ENCODE data around the gene ATP6V1A.
A peak's percentile ranks its signal among the peaks of the same experiment; 100 is the strongest.

ATP6V1A gene

DNA sequence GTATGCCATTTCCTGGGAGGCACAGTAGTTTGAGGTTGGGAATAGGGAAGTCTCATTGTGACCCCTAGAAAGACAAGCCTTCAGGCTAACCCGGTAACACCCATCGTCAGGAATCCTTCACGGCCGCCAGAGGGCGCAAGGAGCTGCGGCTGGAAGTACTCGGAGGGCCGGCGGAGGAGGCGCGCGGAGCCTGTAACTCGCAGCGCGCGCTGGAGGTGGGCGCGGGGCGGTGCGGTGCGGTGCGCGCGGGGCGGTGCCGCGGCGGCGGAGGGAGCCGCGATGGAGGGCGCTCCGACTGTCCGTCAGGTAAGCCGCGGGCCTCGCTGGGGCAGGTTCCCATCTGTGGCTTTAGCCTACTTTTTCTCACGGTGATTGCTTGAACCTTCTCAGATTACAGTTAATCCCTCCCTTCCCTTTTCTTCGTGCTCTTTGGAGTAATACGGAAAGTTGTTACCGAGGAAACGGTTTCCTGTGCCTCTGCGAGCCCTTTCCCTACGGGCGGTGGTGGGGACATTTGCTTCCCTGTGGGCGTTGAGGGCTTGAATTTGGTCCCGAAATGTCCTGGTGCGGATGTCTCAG lies 91.9 kb downstream of the ATP6V1A start, which contains the start of gene GRAMD1C:
Gene GRAMD1C (plus strand): TSS at position 158 of the 579 bp plus-strand sequence. CDS start 122 bp downstream, at position 280.
- Histone ChIP-seq H3K27me3 (ENCODE audit: insufficient read depth, low read depth) (no peaks in the 10 kb centered on the region), H3K79me2 (ENCODE audit: insufficient read depth, low read depth) (no peaks in the 10 kb centered on the region), H3K4me2 (peak within 1 kb of the TSS; percentile 59), H3K36me3 (ENCODE audit: insufficient read depth) (no peaks in the 10 kb centered on the region), H3K27ac (no peak within 1 kb of the TSS), H3K9ac (peak within 1 kb of the TSS; percentile 15; the same call in 1 of the 2 replicates), H3K4me1 (ENCODE audit: low read depth, poor library complexity, severe bottlenecking) (peaks cover 4% of the 10 kb centered on the region), H4K20me1 (ENCODE audit: insufficient read depth) (no peaks in the 10 kb centered on the region), H3K4me3 (IDR thresholded peaks at IDR 0.05; ENCODE audit: insufficient read depth, low read depth, low read length) (peak within 1 kb of the TSS; percentile 67), H2AFZ (ENCODE audit: low read depth) (peak within 1 kb of the TSS; percentile 94)
- TF ChIP-seq, protein P1, sequence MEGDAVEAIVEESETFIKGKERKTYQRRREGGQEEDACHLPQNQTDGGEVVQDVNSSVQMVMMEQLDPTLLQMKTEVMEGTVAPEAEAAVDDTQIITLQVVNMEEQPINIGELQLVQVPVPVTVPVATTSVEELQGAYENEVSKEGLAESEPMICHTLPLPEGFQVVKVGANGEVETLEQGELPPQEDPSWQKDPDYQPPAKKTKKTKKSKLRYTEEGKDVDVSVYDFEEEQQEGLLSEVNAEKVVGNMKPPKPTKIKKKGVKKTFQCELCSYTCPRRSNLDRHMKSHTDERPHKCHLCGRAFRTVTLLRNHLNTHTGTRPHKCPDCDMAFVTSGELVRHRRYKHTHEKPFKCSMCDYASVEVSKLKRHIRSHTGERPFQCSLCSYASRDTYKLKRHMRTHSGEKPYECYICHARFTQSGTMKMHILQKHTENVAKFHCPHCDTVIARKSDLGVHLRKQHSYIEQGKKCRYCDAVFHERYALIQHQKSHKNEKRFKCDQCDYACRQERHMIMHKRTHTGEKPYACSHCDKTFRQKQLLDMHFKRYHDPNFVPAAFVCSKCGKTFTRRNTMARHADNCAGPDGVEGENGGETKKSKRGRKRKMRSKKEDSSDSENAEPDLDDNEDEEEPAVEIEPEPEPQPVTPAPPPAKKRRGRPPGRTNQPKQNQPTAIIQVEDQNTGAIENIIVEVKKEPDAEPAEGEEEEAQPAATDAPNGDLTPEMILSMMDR (conservative IDR thresholded peaks at IDR 0.05; ENCODE audit: low read depth, low read length), result peak; percentile 84

DNA sequence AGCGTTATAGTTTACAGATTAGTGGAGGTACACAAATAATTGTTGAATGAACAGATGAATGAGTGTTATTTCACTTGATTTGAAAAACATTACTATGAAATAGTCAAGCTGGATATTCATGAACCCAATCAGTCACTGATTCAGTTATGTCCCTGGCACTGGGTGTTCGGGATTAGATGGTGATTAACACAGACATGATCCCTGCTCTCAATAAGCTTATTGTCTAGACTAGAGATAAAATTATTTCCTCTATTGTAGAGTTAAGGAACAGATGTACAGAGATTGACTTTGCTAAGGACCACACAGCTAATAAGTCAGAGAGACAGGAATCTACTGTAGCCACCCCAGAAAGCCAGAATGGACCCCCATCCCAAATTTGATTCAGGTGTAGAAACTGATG lies 92.7 kb downstream of the ATP6V1A start:
- peak overlapping the region; percentile 94 for H2AFZ ChIP-seq (ENCODE audit: low read depth)
- H3K36me3 ChIP-seq (ENCODE audit: insufficient read depth), result no peaks in the 10 kb centered on the region
- H3K4me1 ChIP-seq (ENCODE audit: low read depth, poor library complexity, severe bottlenecking), result peaks cover 4% of the 10 kb centered on the region
- no peak overlapping the region for H3K9ac ChIP-seq
- TF ChIP-seq, protein P1 (conservative IDR thresholded peaks at IDR 0.05; ENCODE audit: low read depth, low read length), result no peak
- no peaks in the 10 kb centered on the region for H4K20me1 ChIP-seq (ENCODE audit: insufficient read depth)
- H3K4me3 ChIP-seq (IDR thresholded peaks at IDR 0.05; ENCODE audit: insufficient read depth, low read depth, low read length), result no peak overlapping the region
- H3K4me2 ChIP-seq, result peak overlapping the region; percentile 59
- no peaks in the 10 kb centered on the region for H3K27me3 ChIP-seq (ENCODE audit: insufficient read depth, low read depth)
- no peak overlapping the region for H3K27ac ChIP-seq
- no peaks in the 10 kb centered on the region for H3K79me2 ChIP-seq (ENCODE audit: insufficient read depth, low read depth)

DNA sequence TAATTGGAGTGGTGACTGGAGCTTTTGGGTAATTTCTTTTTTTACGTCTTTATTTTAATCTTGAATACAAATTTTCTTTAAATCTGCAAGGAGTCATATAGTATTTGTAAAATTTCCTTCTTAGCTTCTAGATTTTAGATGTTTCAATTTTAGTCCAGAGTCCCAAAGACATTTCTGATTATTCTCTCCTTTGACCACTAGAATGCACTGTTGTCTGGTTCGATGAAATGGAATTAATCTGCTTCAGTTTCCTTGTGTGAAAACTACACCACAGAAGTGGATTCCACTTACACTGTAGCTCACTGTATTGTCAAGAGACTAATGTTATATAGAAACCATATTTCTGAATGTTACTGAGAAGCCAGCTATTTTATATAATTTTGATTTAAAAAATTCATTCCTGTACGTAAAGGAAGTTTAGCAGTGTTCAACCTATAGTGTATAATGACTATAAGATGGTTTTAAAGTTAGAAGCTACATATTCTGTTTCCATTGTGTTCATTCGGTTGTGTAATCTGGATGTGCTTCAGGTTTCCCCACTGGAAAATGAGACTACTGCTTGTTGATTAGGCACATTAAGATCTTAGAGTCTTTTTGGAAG lies 97.9 kb downstream of the ATP6V1A start:
- H3K36me3 ChIP-seq (ENCODE audit: insufficient read depth), result no peaks in the 10 kb centered on the region
- TF ChIP-seq, protein P1 (conservative IDR thresholded peaks at IDR 0.05; ENCODE audit: low read depth, low read length), result peak; percentile 72
- no peak overlapping the region for H2AFZ ChIP-seq (ENCODE audit: low read depth)
- no peak overlapping the region for H3K27ac ChIP-seq
- H3K4me2 ChIP-seq, result no peak overlapping the region
- no peaks in the 10 kb centered on the region for H3K79me2 ChIP-seq (ENCODE audit: insufficient read depth, low read depth)
- no peaks in the 10 kb centered on the region for H3K4me1 ChIP-seq (ENCODE audit: low read depth, poor library complexity, severe bottlenecking)
- H3K4me3 ChIP-seq (IDR thresholded peaks at IDR 0.05; ENCODE audit: insufficient read depth, low read depth, low read length), result no peak overlapping the region
- no peaks in the 10 kb centered on the region for H4K20me1 ChIP-seq (ENCODE audit: insufficient read depth)
- H3K27me3 ChIP-seq (ENCODE audit: insufficient read depth, low read depth), result no peaks in the 10 kb centered on the region
- no peak overlapping the region for H3K9ac ChIP-seq

DNA sequence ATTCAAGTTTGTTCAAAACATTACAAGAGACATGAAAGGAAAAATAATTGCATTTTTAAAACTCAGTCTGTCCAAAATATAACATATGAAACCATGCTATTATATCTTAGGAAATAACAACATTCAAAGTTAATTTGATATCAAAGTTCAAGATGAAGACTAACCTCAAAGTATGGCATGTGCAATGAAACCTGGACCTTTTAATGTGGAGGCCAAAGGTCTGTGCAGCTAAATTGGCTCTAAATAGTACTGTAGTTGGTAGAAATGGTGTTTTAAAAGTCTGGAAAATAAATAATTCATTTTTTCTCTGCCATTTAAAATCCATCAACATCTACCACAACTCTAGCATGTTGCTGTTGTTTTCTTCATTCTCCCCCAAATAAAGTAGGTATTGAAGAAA lies 100.4 kb downstream of the ATP6V1A start:
- no peaks in the 10 kb centered on the region for H3K4me1 ChIP-seq (ENCODE audit: low read depth, poor library complexity, severe bottlenecking)
- no peak overlapping the region for H3K4me2 ChIP-seq
- no peak overlapping the region for H3K4me3 ChIP-seq (IDR thresholded peaks at IDR 0.05; ENCODE audit: insufficient read depth, low read depth, low read length)
- TF ChIP-seq, protein P1 (conservative IDR thresholded peaks at IDR 0.05; ENCODE audit: low read depth, low read length), result no peak
- H4K20me1 ChIP-seq (ENCODE audit: insufficient read depth), result no peaks in the 10 kb centered on the region
- no peak overlapping the region for H3K9ac ChIP-seq
- no peaks in the 10 kb centered on the region for H3K79me2 ChIP-seq (ENCODE audit: insufficient read depth, low read depth)
- no peaks in the 10 kb centered on the region for H3K36me3 ChIP-seq (ENCODE audit: insufficient read depth)
- H3K27ac ChIP-seq, result no peak overlapping the region
- no peaks in the 10 kb centered on the region for H3K27me3 ChIP-seq (ENCODE audit: insufficient read depth, low read depth)
- H2AFZ ChIP-seq (ENCODE audit: low read depth), result no peak overlapping the region

All from KMS-11 (cell line).